Measurements from ENCODE around the gene NFKBIE.

- TF ChIP-seq CTCF (optimal IDR thresholded peaks at IDR 0.05 in 1 of 3, IDR thresholded peaks at IDR 0.05 in 1 of 3, conservative IDR thresholded peaks at IDR 0.05 in 1 of 3; ENCODE audit: extremely low read depth in 1 of 3, insufficient read depth in 2 of 3, low read length in 3 of 3) (no peak), EZH2 (IDR thresholded peaks at IDR 0.05; ENCODE audit: low read length) (no peak)
Measured at GRCh38 chr6:44271914-44272313, 6.6 kb upstream of the NFKBIE start.
